Activated CD4-positive, alpha-beta memory T cell treated with anti-CD3 and anti-CD28 coated beads for 36 hours (primary cell): Measurements from ENCODE around the gene DCLK2. TPM values are rescaled to one million over a fixed set of nuclear protein-coding genes. Genes with fewer than 3 reads are reported as not detected.

Source experiments
- CTCF ChIA-PET: fragments of 350-600 bp; sonication (Branson Sonifier 250); formaldehyde crosslinking; loops from one replicate; lab custom pipeline; 2021; ENCODE audit warnings: antibody characterized with exemption, inconsistent platforms; lab: Charles Lee
- POLR2A ChIA-PET: fragments of 350-600 bp; sonication (Branson Sonifier 250); formaldehyde crosslinking; loops from one replicate; lab custom pipeline; 2021; ENCODE audit warnings: antibody characterized with exemption; lab: Charles Lee
- DNase-seq: peaks from one replicate; pipeline ENCODE4 v3.0.0-alpha.2; 2020
- H3K27ac Mint-ChIP-seq: one replicate; pipeline ENCODE4 v1.8.0; 2021; ENCODE audit warnings: mixed read lengths
- H3K27me3 Mint-ChIP-seq: one replicate; pipeline ENCODE4 v1.8.0; 2021; ENCODE audit warnings: mixed read lengths
- H3K36me3 Mint-ChIP-seq: one replicate; pipeline ENCODE4 v1.8.0; 2021; ENCODE audit warnings: mixed read lengths
- H3K4me1 Mint-ChIP-seq: one replicate; pipeline ENCODE4 v1.8.0; 2021; ENCODE audit warnings: low read depth, mixed read lengths
- H3K4me3 Mint-ChIP-seq: one replicate; pipeline ENCODE4 v1.8.0; 2021; ENCODE audit warnings: mild to moderate bottlenecking, mixed read lengths
- H3K9me3 Mint-ChIP-seq: one replicate; pipeline ENCODE4 v1.8.0; 2021; ENCODE audit warnings: mixed read lengths
- intact Hi-C: fragments of 100-400 bp; cut with micrococcal nuclease; formaldehyde crosslinking; loops from one replicate; pipeline ENCODE4 v1.15.1; 2023
- total RNA-seq, 2 experiments: library from RNA; stranded (reverse); gene quantifications; one replicate each; pipeline ENCODE4 v1.2.3, GENCODE V29; 2021

DCLK2 gene
- total RNA-seq, 2 experiments from 2014 or later, result not detected

- ChIA-PET POLR2A (no interaction called here), CTCF (no interaction called here)
- H3K9me3 Mint-ChIP-seq, result peaks cover 3% of the 10 kb centered on the region
- DNase-seq, result no peak
- intact Hi-C loops, result no loop called here
- no peak overlapping the region for H3K27ac Mint-ChIP-seq
- no peak overlapping the region for H3K4me3 Mint-ChIP-seq
- peaks cover 12% of the 10 kb centered on the region for H3K27me3 Mint-ChIP-seq
- H3K36me3 Mint-ChIP-seq, result no peaks in the 10 kb centered on the region
- H3K4me1 Mint-ChIP-seq, result no peaks in the 10 kb centered on the region
Measured at GRCh38 chr4:150126201-150126863, 48.1 kb downstream of the DCLK2 start.

GRCh38 chr4:150126864-150127203, 48.6 kb downstream of the DCLK2 start:
- peaks cover 3% of the 10 kb centered on the region for H3K9me3 Mint-ChIP-seq
- intact Hi-C loops, result no loop called here
- no peak for DNase-seq
- H3K4me1 Mint-ChIP-seq, result no peaks in the 10 kb centered on the region
- H3K27me3 Mint-ChIP-seq, result peaks cover 12% of the 10 kb centered on the region
- POLR2A ChIA-PET, result no interaction called here
- no peak overlapping the region for H3K4me3 Mint-ChIP-seq
- H3K36me3 Mint-ChIP-seq, result no peaks in the 10 kb centered on the region
- H3K27ac Mint-ChIP-seq, result no peak overlapping the region
- CTCF ChIA-PET, result no interaction called here

- no peak overlapping the region for H3K4me3 Mint-ChIP-seq
- DNase-seq, result no peak
- H3K36me3 Mint-ChIP-seq, result no peaks in the 10 kb centered on the region
- H3K9me3 Mint-ChIP-seq, result no peaks in the 10 kb centered on the region
- no peak overlapping the region for H3K27ac Mint-ChIP-seq
- intact Hi-C loops, result no loop called here
- POLR2A ChIA-PET, result no interaction called here
- no peaks in the 10 kb centered on the region for H3K4me1 Mint-ChIP-seq
- peaks cover 13% of the 10 kb centered on the region for H3K27me3 Mint-ChIP-seq
- CTCF ChIA-PET, result no interaction called here
Measured at GRCh38 chr4:150127757-150128156, 49.5 kb downstream of the DCLK2 start.

- Mint-ChIP-seq H3K4me3 (no peak overlapping the region), H3K9me3 (no peaks in the 10 kb centered on the region), H3K36me3 (no peaks in the 10 kb centered on the region), H3K27me3 (peaks cover 21% of the 10 kb centered on the region), H3K4me1 (no peaks in the 10 kb centered on the region), H3K27ac (no peak overlapping the region)
- POLR2A ChIA-PET, result no interaction called here
- no peak for DNase-seq
- intact Hi-C loops, result no loop called here
- CTCF ChIA-PET, result no interaction called here
Measured at GRCh38 chr4:150130933-150131332, 52.7 kb downstream of the DCLK2 start.

- Mint-ChIP-seq H3K4me1 (no peaks in the 10 kb centered on the region), H3K36me3 (no peaks in the 10 kb centered on the region), H3K27me3 (peaks cover 21% of the 10 kb centered on the region), H3K27ac (no peak overlapping the region), H3K9me3 (no peaks in the 10 kb centered on the region), H3K4me3 (no peak overlapping the region)
- ChIA-PET CTCF (no interaction called here), POLR2A (no interaction called here)
- DNase-seq, result no peak
- intact Hi-C loops, result no loop called here
Measured at GRCh38 chr4:150131581-150132228, 53.5 kb downstream of the DCLK2 start.

GRCh38 chr4:150133605-150134004, 55.4 kb downstream of the DCLK2 start:
- H3K9me3 Mint-ChIP-seq, result no peaks in the 10 kb centered on the region
- ChIA-PET CTCF (no interaction called here), POLR2A (no interaction called here)

GRCh38 chr4:150135134-150135772, 57.0 kb downstream of the DCLK2 start:
- Mint-ChIP-seq H3K9me3 (no peaks in the 10 kb centered on the region), H3K4me1 (no peaks in the 10 kb centered on the region), H3K27me3 (peaks cover 10% of the 10 kb centered on the region), H3K36me3 (no peaks in the 10 kb centered on the region), H3K27ac (no peak overlapping the region), H3K4me3 (no peak overlapping the region)
- DNase-seq, result no peak
- intact Hi-C loops, result no loop called here
- ChIA-PET CTCF (no interaction called here), POLR2A (no interaction called here)

More at GRCh38 chr4:150133605-150134004, 55.4 kb downstream of the DCLK2 start:
- DNase-seq, result no peak
- Mint-ChIP-seq H3K4me1 (no peaks in the 10 kb centered on the region), H3K27me3 (peaks cover 13% of the 10 kb centered on the region), H3K27ac (no peak overlapping the region), H3K36me3 (no peaks in the 10 kb centered on the region), H3K4me3 (no peak overlapping the region)
- intact Hi-C loops, result no loop called here

GRCh38 chr4:150136036-150136435, 57.8 kb downstream of the DCLK2 start:
- DNase-seq, result no peak
- Mint-ChIP-seq H3K27ac (no peak overlapping the region), H3K27me3 (peaks cover 9% of the 10 kb centered on the region), H3K9me3 (no peaks in the 10 kb centered on the region), H3K36me3 (no peaks in the 10 kb centered on the region), H3K4me3 (no peak overlapping the region), H3K4me1 (peaks cover 3% of the 10 kb centered on the region)
- POLR2A ChIA-PET, result no interaction called here
- CTCF ChIA-PET, result no interaction called here
- intact Hi-C loops, result no loop called here

GRCh38 chr4:150136481-150136880, 58.2 kb downstream of the DCLK2 start:
- POLR2A ChIA-PET, result no interaction called here
- CTCF ChIA-PET, result no interaction called here
- H3K36me3 Mint-ChIP-seq, result no peaks in the 10 kb centered on the region

GRCh38 chr4:150139297-150139865, 61.1 kb downstream of the DCLK2 start:
- ChIA-PET CTCF (no interaction called here), POLR2A (no interaction called here)
- intact Hi-C loops, result no loop called here
- Mint-ChIP-seq H3K27me3 (no peaks in the 10 kb centered on the region), H3K9me3 (peaks cover 6% of the 10 kb centered on the region), H3K27ac (no peak overlapping the region), H3K4me3 (no peak overlapping the region), H3K4me1 (peaks cover 8% of the 10 kb centered on the region), H3K36me3 (no peaks in the 10 kb centered on the region)
- DNase-seq, result no peak

More at GRCh38 chr4:150136481-150136880, 58.2 kb downstream of the DCLK2 start:
- H3K4me1 Mint-ChIP-seq, result peaks cover 7% of the 10 kb centered on the region
- no peak for DNase-seq
- H3K27me3 Mint-ChIP-seq, result peaks cover 9% of the 10 kb centered on the region
- H3K4me3 Mint-ChIP-seq, result no peak overlapping the region
- H3K9me3 Mint-ChIP-seq, result no peaks in the 10 kb centered on the region
- no peak overlapping the region for H3K27ac Mint-ChIP-seq
- intact Hi-C loops, result no loop called here

- ChIA-PET CTCF (no interaction called here), POLR2A (no interaction called here)
- Mint-ChIP-seq H3K27ac (no peak overlapping the region), H3K36me3 (no peaks in the 10 kb centered on the region), H3K27me3 (no peaks in the 10 kb centered on the region), H3K4me1 (peaks cover 8% of the 10 kb centered on the region), H3K4me3 (no peak overlapping the region), H3K9me3 (peaks cover 6% of the 10 kb centered on the region)
- no peak for DNase-seq
- intact Hi-C loops, result loop anchor here (5.0 kb wide), 1 partner anchor 64 kb away; the partner anchor contains the start of gene DCLK2
Measured at GRCh38 chr4:150140774-150141400, 62.6 kb downstream of the DCLK2 start.

GRCh38 chr4:150141756-150142155, 63.5 kb downstream of the DCLK2 start:
- Mint-ChIP-seq H3K36me3 (no peaks in the 10 kb centered on the region), H3K4me3 (no peak overlapping the region), H3K9me3 (peaks cover 6% of the 10 kb centered on the region), H3K4me1 (peaks cover 8% of the 10 kb centered on the region), H3K27me3 (no peaks in the 10 kb centered on the region), H3K27ac (no peak overlapping the region)
- POLR2A ChIA-PET, result no interaction called here
- intact Hi-C loops, result loop anchor here (5.0 kb wide), 1 partner anchor 64 kb away; the partner anchor contains the start of gene DCLK2
- CTCF ChIA-PET, result no interaction called here
- DNase-seq, result no peak
